ENCODE results near the gene PPP1R1A. TPM values are rescaled to one million over a fixed set of nuclear protein-coding genes. Genes with fewer than 3 reads are reported as not detected.

PPP1R1A gene
- polyA plus RNA-seq, 1 donor (not counting 4 experiments of a cell fraction or from before 2014, with no cell fraction given) = not detected

- no peaks in the 10 kb centered on the region for H3K4me1 ChIP-seq (ENCODE audit: control insufficient read depth, extremely low read depth, insufficient read depth, low read length)
- no peaks in the 10 kb centered on the region for H3K36me3 ChIP-seq (ENCODE audit: control insufficient read depth in 2 of 2, extremely low read depth in 1 of 2, insufficient read depth in 2 of 2, low read length in 2 of 2)
- H3K9me3 ChIP-seq (ENCODE audit: control insufficient read depth, low read depth, low read length) = no peaks in the 10 kb centered on the region
- no peak for TF ChIP-seq CTCF (optimal IDR thresholded peaks at IDR 0.05 in 1 of 3, IDR thresholded peaks at IDR 0.05 in 1 of 3, conservative IDR thresholded peaks at IDR 0.05 in 1 of 3; ENCODE audit: extremely low read depth in 1 of 3, insufficient read depth in 2 of 3, low read length in 3 of 3)
- TF ChIP-seq EZH2 (IDR thresholded peaks at IDR 0.05; ENCODE audit: low read length) = no peak
- H3K79me2 ChIP-seq (ENCODE audit: control insufficient read depth, insufficient read depth, low read length) = no peaks in the 10 kb centered on the region
- H3K9ac ChIP-seq (ENCODE audit: control insufficient read depth, extremely low read depth, insufficient read depth, low read length) = no peak overlapping the region
- H3K27ac ChIP-seq (ENCODE audit: control insufficient read depth, insufficient read depth, low read length) = no peak overlapping the region
- H3K9me1 ChIP-seq (ENCODE audit: control insufficient read depth, extremely low read depth, insufficient read depth, low read length) = no peaks in the 10 kb centered on the region
- no peak overlapping the region for H3K4me2 ChIP-seq (ENCODE audit: control insufficient read depth, extremely low read depth, insufficient read depth, low read depth, low read length)
- no peak overlapping the region for H3K4me3 ChIP-seq (ENCODE audit: control insufficient read depth in 2 of 3, extremely low read depth in 1 of 3, insufficient read depth in 2 of 3, low read depth in 1 of 3, low read length in 3 of 3)
- H3K27me3 ChIP-seq (ENCODE audit: control insufficient read depth, extremely low read depth, insufficient read depth, low read length) = no peaks in the 10 kb centered on the region
- H2AFZ ChIP-seq (ENCODE audit: control insufficient read depth, low read length) = no peak overlapping the region
- no peaks in the 10 kb centered on the region for H4K20me1 ChIP-seq (ENCODE audit: control insufficient read depth, extremely low read depth, insufficient read depth, low read length)
- DNase-seq (ENCODE audit: low read depth, low spot score) = no peak
- FAIRE-seq = no peak
- dilution Hi-C loops (cut with MboI; ENCODE audit: extremely low pct_ligation_motif_present, low sequenced_read_pairs) = no loop called here
These were observed 50.2 kb downstream of the PPP1R1A start for GRCh38 chr12:54538136-54538700.

GRCh38 chr12:54535474-54535873 is 53.0 kb downstream of the PPP1R1A start:
- no peaks in the 10 kb centered on the region for H3K79me2 ChIP-seq (ENCODE audit: control insufficient read depth, insufficient read depth, low read length)
- H3K27me3 ChIP-seq (ENCODE audit: control insufficient read depth, extremely low read depth, insufficient read depth, low read length) = peaks cover 12% of the 10 kb centered on the region
- no peaks in the 10 kb centered on the region for H3K4me1 ChIP-seq (ENCODE audit: control insufficient read depth, extremely low read depth, insufficient read depth, low read length)
- no peak overlapping the region for H3K4me2 ChIP-seq (ENCODE audit: control insufficient read depth, extremely low read depth, insufficient read depth, low read depth, low read length)
- dilution Hi-C loops (cut with MboI; ENCODE audit: extremely low pct_ligation_motif_present, low sequenced_read_pairs) = no loop called here
- no peak overlapping the region for H3K27ac ChIP-seq (ENCODE audit: control insufficient read depth, insufficient read depth, low read length)
- no peaks in the 10 kb centered on the region for H3K9me1 ChIP-seq (ENCODE audit: control insufficient read depth, extremely low read depth, insufficient read depth, low read length)
- H3K4me3 ChIP-seq (ENCODE audit: control insufficient read depth in 2 of 3, extremely low read depth in 1 of 3, insufficient read depth in 2 of 3, low read depth in 1 of 3, low read length in 3 of 3) = no peak overlapping the region
- H4K20me1 ChIP-seq (ENCODE audit: control insufficient read depth, extremely low read depth, insufficient read depth, low read length) = no peaks in the 10 kb centered on the region
- DNase-seq (ENCODE audit: low read depth, low spot score) (no peak), FAIRE-seq (no peak)
- H3K36me3 ChIP-seq (ENCODE audit: control insufficient read depth in 2 of 2, extremely low read depth in 1 of 2, insufficient read depth in 2 of 2, low read length in 2 of 2) = no peaks in the 10 kb centered on the region
- H3K9me3 ChIP-seq (ENCODE audit: control insufficient read depth, low read depth, low read length) = no peaks in the 10 kb centered on the region
- H2AFZ ChIP-seq (ENCODE audit: control insufficient read depth, low read length) = no peak overlapping the region
- H3K9ac ChIP-seq (ENCODE audit: control insufficient read depth, extremely low read depth, insufficient read depth, low read length) = no peak overlapping the region
- no peak for TF ChIP-seq CTCF (optimal IDR thresholded peaks at IDR 0.05 in 1 of 3, IDR thresholded peaks at IDR 0.05 in 1 of 3, conservative IDR thresholded peaks at IDR 0.05 in 1 of 3; ENCODE audit: extremely low read depth in 1 of 3, insufficient read depth in 2 of 3, low read length in 3 of 3)
- TF ChIP-seq EZH2 (IDR thresholded peaks at IDR 0.05; ENCODE audit: low read length) = no peak
